Activated CD4-positive, alpha-beta memory T cell treated with anti-CD3 and anti-CD28 coated beads for 36 hours (primary cell): ENCODE results near the gene SLC8A2. TPM values are rescaled to one million over a fixed set of nuclear protein-coding genes. Genes with fewer than 3 reads are reported as not detected.

Experiments used
- CTCF ChIA-PET: fragments of 350-600 bp; sonication (Branson Sonifier 250); formaldehyde crosslinking; loops from one replicate; lab custom pipeline; 2021; ENCODE audit warnings: antibody characterized with exemption, inconsistent platforms; lab: Charles Lee
- POLR2A ChIA-PET: fragments of 350-600 bp; sonication (Branson Sonifier 250); formaldehyde crosslinking; loops from one replicate; lab custom pipeline; 2021; ENCODE audit warnings: antibody characterized with exemption; lab: Charles Lee
- DNase-seq: peaks from one replicate; pipeline ENCODE4 v3.0.0-alpha.2; 2020
- H3K27ac Mint-ChIP-seq: one replicate; pipeline ENCODE4 v1.8.0; 2021; ENCODE audit warnings: mixed read lengths
- H3K27me3 Mint-ChIP-seq: one replicate; pipeline ENCODE4 v1.8.0; 2021; ENCODE audit warnings: mixed read lengths
- H3K36me3 Mint-ChIP-seq: one replicate; pipeline ENCODE4 v1.8.0; 2021; ENCODE audit warnings: mixed read lengths
- H3K4me1 Mint-ChIP-seq: one replicate; pipeline ENCODE4 v1.8.0; 2021; ENCODE audit warnings: low read depth, mixed read lengths
- H3K4me3 Mint-ChIP-seq: one replicate; pipeline ENCODE4 v1.8.0; 2021; ENCODE audit warnings: mild to moderate bottlenecking, mixed read lengths
- H3K9me3 Mint-ChIP-seq: one replicate; pipeline ENCODE4 v1.8.0; 2021; ENCODE audit warnings: mixed read lengths
- intact Hi-C: fragments of 100-400 bp; cut with micrococcal nuclease; formaldehyde crosslinking; loops from one replicate; pipeline ENCODE4 v1.15.1; 2023
- total RNA-seq, 2 experiments: library from RNA; stranded (reverse); gene quantifications; one replicate each; pipeline ENCODE4 v1.2.3, GENCODE V29; 2021

The SLC8A2 gene
- total RNA-seq = under 1 TPM in 1 of 2 experiments, not detected in 1; 0.14 TPM

GRCh38 chr19:47471733-47472457, at the start of gene SLC8A2:
Gene SLC8A2, minus strand, starts transcription at chr19:47471893. Its CDS starts 5,490 bp downstream, at chr19:47466403.
- CTCF ChIA-PET = interaction anchor here (1.1 kb wide), 1 partner anchor 35 kb away, joined by 3 read pairs; no protein-coding TSS in a partner anchor
- Mint-ChIP-seq H3K36me3 (no peaks in the 10 kb centered on the region), H3K27me3 (peaks cover 45% of the 10 kb centered on the region), H3K4me3 (no peak within 1 kb of the TSS), H3K4me1 (peaks cover 9% of the 10 kb centered on the region), H3K9me3 (no peaks in the 10 kb centered on the region), H3K27ac (no peak within 1 kb of the TSS)
- DNase-seq = peak; percentile 72
- POLR2A ChIA-PET = interaction anchor here (0.6 to 0.7 kb wide), 2 partner anchors 43 to 76 kb away, joined by 3 to 4 read pairs; partner anchors contain the start of gene NAPA
- intact Hi-C loops = loop anchor here (1.0 kb wide), 1 partner anchor 22 kb away; no protein-coding TSS in a partner anchor

GRCh38 chr19:47520839-47521238, 49.1 kb upstream of the SLC8A2 start:
- H3K9me3 Mint-ChIP-seq = no peaks in the 10 kb centered on the region
- H3K27ac Mint-ChIP-seq = no peak overlapping the region
- no peaks in the 10 kb centered on the region for H3K36me3 Mint-ChIP-seq
- DNase-seq = no peak
- H3K27me3 Mint-ChIP-seq = peaks cover 2% of the 10 kb centered on the region
- no peak overlapping the region for H3K4me3 Mint-ChIP-seq
- intact Hi-C loops = no loop called here
- H3K4me1 Mint-ChIP-seq = peaks cover 28% of the 10 kb centered on the region
- ChIA-PET CTCF (interaction anchor here (1.4 to 3.3 kb wide), 2 partner anchors 85 to 187 kb away, joined by 4 to 14 read pairs; no protein-coding TSS in a partner anchor), POLR2A (no interaction called here)

GRCh38 chr19:47520343-47520806, 48.7 kb upstream of the SLC8A2 start:
- no peaks in the 10 kb centered on the region for H3K36me3 Mint-ChIP-seq
- no peak overlapping the region for H3K27ac Mint-ChIP-seq
- POLR2A ChIA-PET = no interaction called here
- H3K4me3 Mint-ChIP-seq = no peak overlapping the region
- peaks cover 2% of the 10 kb centered on the region for H3K27me3 Mint-ChIP-seq
- CTCF ChIA-PET = interaction anchor here (1.4 to 3.3 kb wide), 2 partner anchors 84 to 187 kb away, joined by 4 to 14 read pairs; no protein-coding TSS in a partner anchor
- H3K4me1 Mint-ChIP-seq = peaks cover 33% of the 10 kb centered on the region
- DNase-seq = no peak
- H3K9me3 Mint-ChIP-seq = no peaks in the 10 kb centered on the region
- intact Hi-C loops = no loop called here

GRCh38 chr19:47518854-47519253, 47.2 kb upstream of the SLC8A2 start:
- Mint-ChIP-seq H3K9me3 (no peaks in the 10 kb centered on the region), H3K27ac (no peak overlapping the region), H3K27me3 (peaks cover 2% of the 10 kb centered on the region), H3K36me3 (peaks cover 7% of the 10 kb centered on the region), H3K4me3 (no peak overlapping the region), H3K4me1 (peaks cover 45% of the 10 kb centered on the region)
- intact Hi-C loops = loop anchor here (10.0 kb wide), 3 partner anchors 56 to 806 kb away; partner anchors contain the start of genes EMP3 and ZNF541
- DNase-seq = no peak
- POLR2A ChIA-PET = no interaction called here
- CTCF ChIA-PET = interaction anchor here (1.0 to 3.3 kb wide), 2 partner anchors 83 to 194 kb away, joined by 3 to 14 read pairs; partner anchors contain the start of gene EHD2

- POLR2A ChIA-PET = no interaction called here
- Mint-ChIP-seq H3K4me1 (peaks cover 52% of the 10 kb centered on the region), H3K27ac (no peak overlapping the region), H3K4me3 (no peak overlapping the region), H3K9me3 (no peaks in the 10 kb centered on the region), H3K27me3 (no peaks in the 10 kb centered on the region), H3K36me3 (peaks cover 7% of the 10 kb centered on the region)
- DNase-seq = peak; percentile 73
- CTCF ChIA-PET = interaction anchor here (1.0 to 3.3 kb wide), 2 partner anchors 82 to 195 kb away, joined by 3 to 14 read pairs; partner anchors contain the start of gene EHD2
- intact Hi-C loops = loop anchor here (10.0 kb wide), 3 partner anchors 57 to 807 kb away; partner anchors contain the start of genes EMP3 and ZNF541
These were observed 46.4 kb upstream of the SLC8A2 start for GRCh38 chr19:47518139-47518538.

- H3K4me3 Mint-ChIP-seq = peak within 1 kb of the TSS; percentile 98
- ChIA-PET POLR2A (interaction anchor here (0.8 to 1.8 kb wide), 4 partner anchors 30 to 93 kb away, joined by 4 to 9 read pairs (median 4); no protein-coding TSS in a partner anchor), CTCF (interaction anchor here (0.7 to 3.2 kb wide), 23 partner anchors 9 to 241 kb away, joined by 3 to 53 read pairs (median 4); partner anchors contain the start of genes DHX34, EHD2, KPTN and NOP53)
- H3K4me1 Mint-ChIP-seq = peaks cover 74% of the 10 kb centered on the region
- peak; percentile 100 for DNase-seq
- peak within 1 kb of the TSS; percentile 95 for H3K27ac Mint-ChIP-seq
- intact Hi-C loops = loop anchor here (1.0 to 10.0 kb wide), 8 partner anchors 31 to 810 kb away; partner anchors contain the start of genes BICRA, EMP3, KPTN and ZC3H4
- H3K27me3 Mint-ChIP-seq = no peaks in the 10 kb centered on the region
- peaks cover 7% of the 10 kb centered on the region for H3K36me3 Mint-ChIP-seq
- H3K9me3 Mint-ChIP-seq = no peaks in the 10 kb centered on the region
These were observed 43.3 kb upstream of the SLC8A2 start, which contains the start of gene NAPA for GRCh38 chr19:47514869-47515588. Gene NAPA, minus strand, starts transcription at chr19:47515063. Its CDS starts 123 bp downstream, at chr19:47514940.

- intact Hi-C loops = loop anchor here (2.0 to 10.0 kb wide), 4 partner anchors 60 to 810 kb away; partner anchors contain the start of genes BICRA, EMP3 and ZNF541
- ChIA-PET CTCF (interaction anchor here (0.6 to 3.2 kb wide), 5 partner anchors 17 to 254 kb away, joined by 3 to 53 read pairs (median 4); partner anchors contain the start of gene DHX34), POLR2A (interaction anchor here (0.8 to 0.9 kb wide), 2 partner anchors 20 to 31 kb away, joined by 3 read pairs; partner anchors contain the start of gene KPTN)
- Mint-ChIP-seq H3K27me3 (no peaks in the 10 kb centered on the region), H3K36me3 (peaks cover 7% of the 10 kb centered on the region), H3K4me1 (peaks cover 74% of the 10 kb centered on the region), H3K4me3 (peak overlapping the region; percentile 98), H3K27ac (peak overlapping the region; percentile 95), H3K9me3 (no peaks in the 10 kb centered on the region)
- DNase-seq = peak; percentile 22
These were observed 42.6 kb upstream of the SLC8A2 start for GRCh38 chr19:47514151-47514868.

- peak overlapping the region; percentile 61 for H3K27ac Mint-ChIP-seq
- H3K4me1 Mint-ChIP-seq = peaks cover 73% of the 10 kb centered on the region
- H3K27me3 Mint-ChIP-seq = no peaks in the 10 kb centered on the region
- intact Hi-C loops = loop anchor here (10.0 kb wide), 3 partner anchors 62 to 812 kb away; partner anchors contain the start of genes EMP3 and ZNF541
- H3K36me3 Mint-ChIP-seq = peaks cover 7% of the 10 kb centered on the region
- DNase-seq = no peak
- no peaks in the 10 kb centered on the region for H3K9me3 Mint-ChIP-seq
- ChIA-PET POLR2A (interaction anchor here (0.9 kb wide), 1 partner anchor 29 kb away, joined by 3 read pairs; the partner anchor contains the start of gene KPTN), CTCF (interaction anchor here (0.6 to 1.3 kb wide), 2 partner anchors 29 to 78 kb away, joined by 4 read pairs; partner anchors contain the start of gene KPTN)
- H3K4me3 Mint-ChIP-seq = peak overlapping the region; percentile 98
These were observed 41.2 kb upstream of the SLC8A2 start for GRCh38 chr19:47512948-47513319.

- no peaks in the 10 kb centered on the region for H3K9me3 Mint-ChIP-seq
- intact Hi-C loops = loop anchor here (10.0 kb wide), 3 partner anchors 62 to 812 kb away; partner anchors contain the start of genes EMP3 and ZNF541
- H3K4me3 Mint-ChIP-seq = peak overlapping the region; percentile 98
- H3K36me3 Mint-ChIP-seq = peaks cover 7% of the 10 kb centered on the region
- ChIA-PET POLR2A (interaction anchor here (2.1 kb wide), 1 partner anchor 28 kb away, joined by 7 read pairs; the partner anchor contains the start of gene KPTN), CTCF (interaction anchor here (0.6 to 3.8 kb wide), 3 partner anchors 28 to 77 kb away, joined by 4 to 17 read pairs (median 4); partner anchors contain the start of gene KPTN)
- H3K27ac Mint-ChIP-seq = peak overlapping the region; percentile 61
- no peak for DNase-seq
- H3K27me3 Mint-ChIP-seq = no peaks in the 10 kb centered on the region
- peaks cover 71% of the 10 kb centered on the region for H3K4me1 Mint-ChIP-seq
These were observed 40.7 kb upstream of the SLC8A2 start for GRCh38 chr19:47512183-47512947.

GRCh38 chr19:47511681-47512080, 40.0 kb upstream of the SLC8A2 start:
- peaks cover 66% of the 10 kb centered on the region for H3K4me1 Mint-ChIP-seq
- peaks cover 7% of the 10 kb centered on the region for H3K36me3 Mint-ChIP-seq
- H3K9me3 Mint-ChIP-seq = no peaks in the 10 kb centered on the region
- no peak overlapping the region for H3K4me3 Mint-ChIP-seq
- H3K27ac Mint-ChIP-seq = peak overlapping the region; percentile 25
- no peaks in the 10 kb centered on the region for H3K27me3 Mint-ChIP-seq
- POLR2A ChIA-PET = interaction anchor here (2.1 kb wide), 1 partner anchor 28 kb away, joined by 7 read pairs; the partner anchor contains the start of gene KPTN
- CTCF ChIA-PET = interaction anchor here (1.3 to 3.8 kb wide), 3 partner anchors 28 to 75 kb away, joined by 4 to 17 read pairs (median 4); partner anchors contain the start of gene KPTN
- intact Hi-C loops = loop anchor here (10.0 kb wide), 3 partner anchors 63 to 813 kb away; partner anchors contain the start of genes EMP3 and ZNF541
- no peak for DNase-seq
